HepG2 (cell line): ENCODE results near the gene XK. TPM values are rescaled to one million over a fixed set of nuclear protein-coding genes. Genes with fewer than 3 reads are reported as not detected.

ENCODE experiments used
- ATAC-seq: fragments of 200-7000 bp; cut with Tn5 transposase; 3 replicates; pipeline ENCODE4 v1.9.1; 2020; ENCODE audit warnings: mild to moderate bottlenecking, moderate library complexity
- BruUV-seq: library from RNA; stranded (reverse); fragments of 400-500 nt; replicated peaks from 2 replicates; lab custom pipeline; 2021; lab: Mats Ljungman, UMichigan
- CTCF ChIA-PET: fragments of 300-600 bp; formaldehyde crosslinking; extraction: SDS; loops from one replicate; lab custom pipeline; 2021; ENCODE audit warnings: low total read pairs, inconsistent platforms, low intra/inter-chr PET ratio; lab: Yijun Ruan, JAX
- POLR2A ChIA-PET: fragments of 350-600 bp; sonication (Branson Sonifier 250); formaldehyde crosslinking; loops from one replicate; lab custom pipeline; 2020; ENCODE audit warnings: antibody characterized with exemption, inconsistent platforms; lab: Yijun Ruan, JAX
- DNase-seq: peaks from one replicate; pipeline ENCODE4 v3.0.0-alpha.2; 2015; ENCODE audit warnings: low spot score
- FAIRE-seq: peaks from 3 replicates; lab custom pipeline; 2011; peaks lifted over from hg19 to GRCh38; lab: Jason Lieb, UNC
- H2AFZ ChIP-seq: one replicate; pipeline ENCODE4 v1.6.1; 2011; ENCODE audit warnings: low read length, inconsistent platforms
- H3K27ac ChIP-seq: fragments of 300-600 bp; 3 replicates; pipeline ENCODE4 v1.8.0; 2011; ENCODE audit warnings: mixed run types, mild to moderate bottlenecking, mixed read lengths, low read length, inconsistent platforms; ENCODE audit not compliant: insufficient read depth; ENCODE audit errors: extremely low read length
- H3K27me3 ChIP-seq, 2 experiments: fragments of 200-600 bp in 1 of 2; 2 replicates in 1 of 2; 3 replicates in 1 of 2; pipeline versions ENCODE4 v1.6.0 to v1.8.0; 2011; ENCODE audit warnings: low read length in 2 of 2, mild to moderate bottlenecking in 2 of 2, moderate library complexity in 2 of 2, inconsistent platforms in 1 of 2; ENCODE audit not compliant: insufficient read depth in 2 of 2, control insufficient read depth in 1 of 2
- H3K36me3 ChIP-seq, 2 experiments: fragments of 200-600 bp in 1 of 2; replicated peaks in 1 of 2; 2 replicates in 1 of 2; 3 replicates in 1 of 2; pipeline versions ENCODE4 v1.5.1 to v1.8.0; 2011; ENCODE audit warnings: low read length in 2 of 2, inconsistent platforms in 1 of 2; ENCODE audit not compliant: insufficient read depth in 2 of 2, control insufficient read depth in 1 of 2
- H3K4me1 ChIP-seq: 2 replicates; pipeline ENCODE4 v1.5.1; 2012; ENCODE audit warnings: low read length, inconsistent platforms; ENCODE audit not compliant: insufficient read depth
- H3K4me2 ChIP-seq: 2 replicates; pipeline ENCODE4 v1.6.0; 2011; ENCODE audit warnings: low read depth, low read length, inconsistent platforms
- H3K4me3 ChIP-seq, 3 experiments: fragments of 200-600 bp in 1 of 3; sonication (generic), shearing (Covaris generic) in 1 of 3; replicated peaks in 1 of 3; 2 replicates each; pipeline ENCODE4 v1.5.1; 2011 to 2016; ENCODE audit warnings: low read length in 3 of 3, inconsistent platforms in 2 of 3, low read depth in 2 of 3, mild to moderate bottlenecking in 2 of 3, control low read depth in 1 of 3, mixed read lengths in 1 of 3; ENCODE audit not compliant: insufficient read depth in 1 of 3
- H3K79me2 ChIP-seq: one replicate; pipeline ENCODE4 v1.6.1; 2011; ENCODE audit warnings: low read length, inconsistent platforms; ENCODE audit not compliant: insufficient read depth
- H3K9ac ChIP-seq: 2 replicates; pipeline ENCODE4 v1.6.0; 2011; ENCODE audit warnings: mild to moderate bottlenecking, low read depth, low read length, inconsistent platforms; ENCODE audit not compliant: insufficient read depth
- H3K9me3 ChIP-seq: 2 replicates; pipeline ENCODE4 v1.5.1; 2012; ENCODE audit warnings: mild to moderate bottlenecking, low read length
- H4K20me1 ChIP-seq: 2 replicates; pipeline ENCODE4 v1.6.0; 2011; ENCODE audit warnings: inconsistent platforms, mild to moderate bottlenecking, low read length, moderate library complexity; ENCODE audit not compliant: insufficient read depth
- EHMT2 ChIP-seq: fragments of 200-600 bp; sonication (generic); IDR thresholded peaks from 2 replicates; pipeline ENCODE4 v1.7.0; 2017; ENCODE audit warnings: antibody characterized with exemption, low read depth, low read length, borderline replicate concordance
- FOXC1 ChIP-seq: sonication (generic); formaldehyde crosslinking; IDR thresholded peaks from 2 replicates; pipeline ENCODE4 v1.8.0; 2022; ENCODE audit warnings: mild to moderate bottlenecking, missing genetic modification reagents, borderline replicate concordance
- FOXJ3 ChIP-seq: sonication (generic); formaldehyde crosslinking; IDR thresholded peaks from 2 replicates; pipeline ENCODE4 v1.4.0; 2020; ENCODE audit warnings: missing genetic modification reagents, mild to moderate bottlenecking, borderline replicate concordance
- FOXP1 ChIP-seq, 2 experiments: fragments of 450-650 bp in 1 of 2; IDR thresholded peaks; 2 replicates each; pipeline ENCODE4 v1.6.1; 2017 to 2018; ENCODE audit warnings: antibody characterized with exemption in 1 of 2
- GPBP1L1 ChIP-seq: sonication (generic); formaldehyde crosslinking; IDR thresholded peaks from 2 replicates; pipeline ENCODE4 v1.5.0; 2020; ENCODE audit warnings: mild to moderate bottlenecking, missing genetic modification reagents
- HDAC6 ChIP-seq: fragments of 200-600 bp; sonication (generic); IDR thresholded peaks from 2 replicates; pipeline ENCODE4 v1.7.0; 2017; ENCODE audit warnings: mild to moderate bottlenecking, antibody characterized with exemption, low read length, low read depth
- MAFK ChIP-seq, 2 experiments: IDR thresholded peaks in 1 of 2; conservative IDR thresholded peaks in 1 of 2; 2 replicates each; pipeline ENCODE4 v1.6.1; 2011; ENCODE audit warnings: improper control_type of control experiment in 2 of 2, low read length in 2 of 2
- PBX2 ChIP-seq: IDR thresholded peaks from 2 replicates; pipeline ENCODE4 v1.6.1; 2016; ENCODE audit warnings: control low read depth
- U2AF1 ChIP-seq: fragments of 200-400 bp; formaldehyde crosslinking; optimal IDR thresholded peaks from 2 replicates; pipeline ENCODE3; 2017; ENCODE audit warnings: mild to moderate bottlenecking, low read depth, low read length
- ZMYM4 ChIP-seq: sonication (generic); formaldehyde crosslinking; IDR thresholded peaks from 2 replicates; pipeline ENCODE4 v1.8.1; 2023; ENCODE audit warnings: mild to moderate bottlenecking, missing genetic modification reagents
- ZNF329 ChIP-seq: sonication (generic); formaldehyde crosslinking; IDR thresholded peaks from 2 replicates; pipeline ENCODE4 v1.9.0; 2021; ENCODE audit warnings: low read depth, mild to moderate bottlenecking, missing genetic modification reagents
- ZSCAN30 ChIP-seq: sonication (generic); formaldehyde crosslinking; IDR thresholded peaks from 2 replicates; pipeline ENCODE4 v1.5.0; 2020; ENCODE audit warnings: mild to moderate bottlenecking, missing genetic modification reagents
- WGBS: methylation state at CpG from one replicate; pipeline ENCODE4 v1.1.6; 2017; ENCODE audit warnings: low lambda C conversion rate; 5-methylcytosine and 5-hydroxymethylcytosine counted together
- in situ Hi-C: cut with HindIII; loops from 2 replicates; pipeline ENCODE4 v1.10.0; 2017; ENCODE audit warnings: low pct_unique_long_range_greater_than_20kb; ENCODE audit not compliant: extremely low pct_ligation_motif_present
- intact Hi-C: fragments of 100-400 bp; cut with micrococcal nuclease; formaldehyde crosslinking; loops from one replicate; pipeline ENCODE4 v1.10.0; 2022; ENCODE audit not compliant: unreplicated experiment
- polyA plus RNA-seq, 8 experiments: library from polyadenylated mRNA; depleted of rRNA in 3 of 8; stranded (reverse) in 7 of 8; unstranded in 1 of 8; fragments of >200 nt; fragmentation: Illumina TruSeq in 4 of 8; extraction: Trizol in 4 of 8; gene quantifications; 2 replicates each; pipeline versions ENCODE4 v1.2.1 to v1.2.3, GENCODE V29; 2011 to 2016; ENCODE audit warnings: low read depth in 4 of 8, missing spikeins in 1 of 8, mixed read lengths in 1 of 8; ENCODE audit not compliant: insufficient read depth in 1 of 8
- total RNA-seq, 5 experiments: library from RNA; depleted of rRNA; stranded (reverse); fragments of >200 nt; fragmentation: Illumina TruSeq; extraction: Trizol; gene quantifications; 2 replicates each; pipeline ENCODE4 v1.2.3, GENCODE V29; 2016; ENCODE audit warnings: low read depth in 1 of 5

XK gene
- total and polyA plus RNA-seq, 2 of the 13 experiments (the other 11 are each of a cell fraction or from before 2014, with no cell fraction given): not detected

GRCh38 chrX:37667141-37667540 lies 18.4 kb upstream of the XK start:
- Histone ChIP-seq H3K27me3 (no peaks in the 10 kb centered on the region), H2AFZ (no peak overlapping the region), H3K9ac (no peak overlapping the region), H3K4me1 (no peaks in the 10 kb centered on the region), H3K4me3 (no peak overlapping the region), H3K4me2 (no peak overlapping the region), H3K79me2 (no peaks in the 10 kb centered on the region), H3K27ac (no peak overlapping the region), H3K36me3 (no peaks in the 10 kb centered on the region), H3K9me3 (no peaks in the 10 kb centered on the region), H4K20me1 (no peaks in the 10 kb centered on the region)
- in situ Hi-C loops (no loop called here), intact Hi-C loops (no loop called here)
- CTCF ChIA-PET: no interaction called here
- TF ChIP-seq ZNF329 (CRISPR knock-in tag) (no peak), U2AF1 (no peak), FOXC1 (CRISPR knock-in tag) (no peak), FOXJ3 (no peak), ZMYM4 (no peak), ZSCAN30 (CRISPR knock-in tag) (no peak), EHMT2 (no peak), PBX2 (CRISPR knock-in tag) (no peak), GPBP1L1 (CRISPR knock-in tag) (no peak), MAFK (conservative IDR thresholded peaks at IDR 0.05 in 1 of 2, IDR thresholded peaks at IDR 0.05 in 1 of 2; ENCODE audit: low read length in 2 of 2) (no peak), HDAC6 (no peak), FOXP1 (IDR thresholded peaks at IDR 0.05) (no peak), FOXP1 (CRISPR knock-in tag; IDR thresholded peaks at IDR 0.05) (no peak)
- no peak for ATAC-seq
- POLR2A ChIA-PET: no interaction called here
- DNase-seq: no peak
- no peak for FAIRE-seq
- no TSS peak for BruUV-seq
- 14% methylated on average over 4 of the region's 6 CpGs for WGBS
